NCI-H526 treated with DMSO at 0.1 percent for 48 hours (cell line): Measurements from ENCODE around the gene HSPA1B.
"Not testable (repeated sequence)": the region's sequence is repeated elsewhere in the genome, so short reads cannot be mapped to it uniquely, and the experiment has no call there.

Source experiments
- DNase-seq: peaks from one replicate; lab custom pipeline; 2025; lab: John Stamatoyannopoulos, UW

Gene HSPA1B

GRCh38 chr6:31827286-31828079 lies at the start of gene HSPA1B:
HSPA1B (plus strand) TSS chr6:31827738; CDS start chr6:31827951, 213 bp downstream.
- peak; percentile 100 for DNase-seq

GRCh38 chr6:31778193-31778592 lies 49.3 kb upstream of the HSPA1B start:
- no peak for DNase-seq

- no peak for DNase-seq
Measured at GRCh38 chr6:31778999-31779885, 48.3 kb upstream of the HSPA1B start.

GRCh38 chr6:31779908-31780307 lies 47.6 kb upstream of the HSPA1B start:
- no peak for DNase-seq

- no peak for DNase-seq
Measured at GRCh38 chr6:31780507-31781243, 46.9 kb upstream of the HSPA1B start.

GRCh38 chr6:31781244-31782125 lies 46.1 kb upstream of the HSPA1B start:
- no peak for DNase-seq

GRCh38 chr6:31782126-31782855 lies 45.2 kb upstream of the HSPA1B start:
- DNase-seq, result no peak

GRCh38 chr6:31784098-31784925 lies 43.2 kb upstream of the HSPA1B start:
- DNase-seq, result no peak

GRCh38 chr6:31785475-31785874 lies 42.1 kb upstream of the HSPA1B start:
- no peak for DNase-seq

GRCh38 chr6:31791324-31792089 lies 36.0 kb upstream of the HSPA1B start:
- peak; percentile 5 for DNase-seq

- DNase-seq, result no peak
Measured at GRCh38 chr6:31792090-31792374, 35.5 kb upstream of the HSPA1B start.

GRCh38 chr6:31792761-31793171 lies 34.8 kb upstream of the HSPA1B start:
- DNase-seq, result no peak

- DNase-seq, result not testable (repeated sequence)
Measured at GRCh38 chr6:31793927-31794245, 33.7 kb upstream of the HSPA1B start.

GRCh38 chr6:31794294-31794865 lies 33.2 kb upstream of the HSPA1B start:
- DNase-seq, result no peak

GRCh38 chr6:31794866-31795615 lies 32.5 kb upstream of the HSPA1B start:
- no peak for DNase-seq

- DNase-seq, result peak; percentile 74
Measured at GRCh38 chr6:31795616-31796298, 31.8 kb upstream of the HSPA1B start, which contains the start of gene VARS1. VARS1 (minus strand) TSS chr6:31795752; CDS start chr6:31795217, 535 bp downstream.

GRCh38 chr6:31796993-31797385 lies 30.5 kb upstream of the HSPA1B start:
- DNase-seq, result no peak
